ENCODE measurements around the gene ST6GALNAC2. TPM values are rescaled to one million over a fixed set of nuclear protein-coding genes. Genes with fewer than 3 reads are reported as not detected.

ST6GALNAC2 gene
- total and polyA plus RNA-seq, 12 donors: 0.50 to 37.8 (median 5.6) TPM

DNA sequence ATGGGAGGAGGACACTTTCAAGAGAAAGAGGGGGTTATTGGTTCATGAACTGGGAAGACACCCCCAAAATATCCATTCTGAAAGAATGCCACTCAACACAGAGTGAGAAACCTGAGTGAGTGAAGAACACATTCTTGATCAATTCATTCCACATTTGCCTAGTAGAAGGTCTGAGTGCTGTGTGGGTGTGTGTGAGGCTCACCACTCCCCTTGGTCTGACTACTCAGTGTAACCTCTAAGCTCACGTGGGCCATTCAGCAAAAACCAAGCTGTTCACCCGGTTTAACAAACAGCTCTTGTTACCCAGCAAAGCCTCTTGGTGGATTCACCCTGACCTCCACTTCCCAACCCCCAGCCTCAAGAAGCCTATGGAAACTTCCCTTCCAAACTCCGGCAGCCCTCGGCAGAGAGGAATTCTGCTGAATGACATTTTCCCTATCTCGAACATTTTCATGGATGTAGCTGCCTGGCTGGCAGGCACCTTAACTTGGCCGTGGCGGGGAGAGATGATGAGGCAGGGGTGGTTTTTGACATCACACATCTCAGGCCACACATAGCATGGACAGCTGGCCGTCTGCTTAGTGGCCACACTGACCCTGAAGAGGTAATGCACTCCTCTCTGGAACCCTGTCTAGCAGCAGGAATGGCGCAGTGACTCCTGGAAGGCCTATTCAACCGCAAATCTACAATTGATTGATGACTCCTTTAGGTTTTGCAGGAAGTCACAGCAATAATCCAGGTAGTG lies 46.3 kb upstream of the ST6GALNAC2 start:
- Histone ChIP-seq H3K36me3 (replicated peaks in 1 of 2) (no peaks in the 10 kb centered on the region), H3K9me3 (replicated peaks in 1 of 3) (no peaks in the 10 kb centered on the region), H3K27me3 (no peaks in the 10 kb centered on the region), H3K27ac (no peak overlapping the region), H3K4me1 (replicated peaks in 1 of 2) (no peaks in the 10 kb centered on the region), H3K4me3 (no peak overlapping the region)
- TF ChIP-seq POLR2A (IDR thresholded peaks at IDR 0.05) (no peak), CTCF (IDR thresholded peaks at IDR 0.05) (no peak)
- intact Hi-C loops (cut with DNase I): no loop called here
- 84 to 92% (median 88%) methylated on average over 8 to 10 of the region's 10 CpGs for WGBS, 4 donors
- DNase-seq: no peak

DNA sequence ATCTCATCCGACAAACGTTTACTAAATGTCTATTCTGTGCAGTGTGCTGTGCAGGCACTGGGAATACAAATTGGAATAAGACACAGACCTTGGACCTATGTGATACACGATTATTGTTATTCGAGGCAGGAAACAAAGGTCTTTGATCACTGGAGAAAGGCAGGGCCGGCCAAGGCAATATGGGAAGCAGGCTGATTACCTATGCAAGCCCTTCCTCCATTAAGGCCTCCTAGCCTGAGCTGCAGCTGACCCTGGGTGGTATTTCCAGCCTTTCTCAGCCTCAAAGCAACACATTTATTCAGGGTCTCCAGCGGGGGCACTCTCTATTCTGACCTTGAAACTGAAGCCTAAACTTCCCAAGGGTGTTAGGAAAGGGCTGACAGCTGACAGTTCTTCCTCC lies 44.5 kb upstream of the ST6GALNAC2 start:
- Histone ChIP-seq H3K4me1 (replicated peaks in 1 of 2) (no peaks in the 10 kb centered on the region), H3K27ac (no peak overlapping the region), H3K36me3 (replicated peaks in 1 of 2) (no peaks in the 10 kb centered on the region), H3K9me3 (replicated peaks in 1 of 3) (no peaks in the 10 kb centered on the region), H3K4me3 (no peak overlapping the region), H3K27me3 (no peaks in the 10 kb centered on the region)
- intact Hi-C loops (cut with DNase I): no loop called here
- DNase-seq: peak in 1 of 7 donors; percentile 3
- TF ChIP-seq POLR2A (IDR thresholded peaks at IDR 0.05) (no peak), CTCF (IDR thresholded peaks at IDR 0.05) (no peak)
- WGBS, 4 donors: 69 to 79% (median 71%) methylated on average over 6 of the region's 6 CpGs

DNA sequence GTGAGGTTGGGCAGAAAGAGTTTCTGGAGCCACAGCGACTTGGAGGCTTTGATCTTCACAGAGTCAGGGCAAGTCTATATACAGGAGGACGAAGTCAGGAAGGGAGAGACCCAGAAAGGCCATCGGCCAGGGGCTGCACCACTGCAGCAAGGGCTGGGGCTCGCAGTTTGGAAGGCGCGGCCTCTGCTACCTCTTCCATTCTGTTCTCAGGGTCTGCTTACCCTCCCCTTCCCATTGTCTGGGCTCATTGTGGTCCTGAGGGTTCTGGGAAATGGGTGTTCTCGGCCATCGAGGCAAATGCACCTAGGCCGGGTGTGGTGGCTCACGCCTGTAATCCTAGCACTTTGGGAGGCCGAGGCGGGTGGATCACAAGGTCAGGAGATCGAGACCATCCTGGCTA lies 41.9 kb upstream of the ST6GALNAC2 start:
- 88 to 92% (median 91%) methylated on average over 8 to 13 of the region's 13 CpGs for WGBS, 4 donors
- H3K4me1 ChIP-seq (replicated peaks in 1 of 2): peaks cover 6 to 7% of the 10 kb centered on the region in 2 donors
- H3K36me3 ChIP-seq (replicated peaks in 1 of 2): no peaks in the 10 kb centered on the region
- intact Hi-C loops (cut with DNase I): loop anchor here (5.0 to 10.0 kb wide), 3 partner anchors 63 to 105 kb away; a partner anchor contains a TSS
- H3K9me3 ChIP-seq (replicated peaks in 1 of 3): no peaks in the 10 kb centered on the region
- no peak for DNase-seq
- no peak overlapping the region for H3K27ac ChIP-seq
- H3K4me3 ChIP-seq: no peak overlapping the region
- TF ChIP-seq POLR2A (IDR thresholded peaks at IDR 0.05) (no peak), CTCF (IDR thresholded peaks at IDR 0.05) (no peak)
- no peaks in the 10 kb centered on the region for H3K27me3 ChIP-seq

GRCh38 chr17:76626442-76626841 lies 40.8 kb upstream of the ST6GALNAC2 start:
- intact Hi-C loops (cut with DNase I): loop anchor here (5.0 to 10.0 kb wide), 3 partner anchors 62 to 104 kb away; a partner anchor contains a TSS
- WGBS, 4 donors: 65 to 77% (median 67%) methylated on average over 11 of the region's 11 CpGs

More at GRCh38 chr17:76626442-76626841, 40.8 kb upstream of the ST6GALNAC2 start:
- H3K27me3 ChIP-seq: no peaks in the 10 kb centered on the region
- H3K36me3 ChIP-seq (replicated peaks in 1 of 2): no peaks in the 10 kb centered on the region
- TF ChIP-seq POLR2A (IDR thresholded peaks at IDR 0.05) (no peak), CTCF (IDR thresholded peaks at IDR 0.05) (no peak)
- H3K4me3 ChIP-seq: no peak overlapping the region
- no peaks in the 10 kb centered on the region for H3K9me3 ChIP-seq (replicated peaks in 1 of 3)
- H3K4me1 ChIP-seq (replicated peaks in 1 of 2): peaks cover 6 to 7% of the 10 kb centered on the region in 2 donors
- no peak overlapping the region for H3K27ac ChIP-seq
- no peak for DNase-seq

All from adrenal gland (tissue), 12 donors.